ENCODE data around the gene CCK.
"Not testable (repeated sequence)": the region's sequence is repeated elsewhere in the genome, so short reads cannot be mapped to it uniquely, and the experiment has no call there.

Gene CCK

GRCh38 chr3:42292009-42292408 is 26.0 kb upstream of the CCK start:
- H3K9ac ChIP-seq = no peak overlapping the region
- no peaks in the 10 kb centered on the region for H3K36me3 ChIP-seq
- no peaks in the 10 kb centered on the region for H3K27me3 ChIP-seq
- H3K4me1 ChIP-seq = no peaks in the 10 kb centered on the region
- H3K4me2 ChIP-seq = no peak overlapping the region
- no peak overlapping the region for H3K4me3 ChIP-seq
- no peaks in the 10 kb centered on the region for H4K20me1 ChIP-seq
- TF ChIP-seq Cebpa-rat (IDR thresholded peaks at IDR 0.05) = no peak
- H3K27ac ChIP-seq = no peak overlapping the region
- peaks cover under 1 to 21% (median 11%) of the 10 kb centered on the region in 11 experiments; a peak in 18 of 22 replicates for H3K9me3 ChIP-seq (replicated peaks in 1 of 11)

- Histone ChIP-seq H4K20me1 (no peaks in the 10 kb centered on the region), H3K9me3 (replicated peaks in 1 of 11) (peaks cover 3 to 25% (median 13%) of the 10 kb centered on the region in 11 experiments; a peak in 18 of 22 replicates), H3K4me1 (no peaks in the 10 kb centered on the region), H3K4me2 (no peak overlapping the region), H3K27me3 (no peaks in the 10 kb centered on the region), H3K36me3 (no peaks in the 10 kb centered on the region), H3K9ac (no peak overlapping the region), H3K27ac (no peak overlapping the region), H3K4me3 (no peak overlapping the region)
- TF ChIP-seq Cebpa-rat (IDR thresholded peaks at IDR 0.05) = no peak
These were observed 25.2 kb upstream of the CCK start for GRCh38 chr3:42290966-42291714.

- Histone ChIP-seq H3K4me2 (no peak overlapping the region), H3K4me3 (no peak overlapping the region), H3K36me3 (no peaks in the 10 kb centered on the region), H3K4me1 (no peaks in the 10 kb centered on the region), H3K9ac (no peak overlapping the region), H3K27me3 (no peaks in the 10 kb centered on the region), H4K20me1 (no peaks in the 10 kb centered on the region), H3K27ac (no peak overlapping the region), H3K9me3 (replicated peaks in 1 of 11) (peaks cover 3 to 19% (median 13%) of the 10 kb centered on the region in 11 experiments; a peak in 17 of 22 replicates)
- no peak for TF ChIP-seq Cebpa-rat (IDR thresholded peaks at IDR 0.05)
These were observed 23.0 kb upstream of the CCK start for GRCh38 chr3:42289026-42289425.

- Histone ChIP-seq H3K36me3 (no peaks in the 10 kb centered on the region), H3K4me3 (no peak overlapping the region), H3K4me2 (no peak overlapping the region), H3K27me3 (no peaks in the 10 kb centered on the region), H3K9ac (no peak overlapping the region), H4K20me1 (no peaks in the 10 kb centered on the region), H3K4me1 (no peaks in the 10 kb centered on the region), H3K9me3 (replicated peaks in 1 of 11) (peaks cover 3 to 19% (median 13%) of the 10 kb centered on the region in 11 experiments; a peak in 17 of 22 replicates), H3K27ac (no peak overlapping the region)
- no peak for TF ChIP-seq Cebpa-rat (IDR thresholded peaks at IDR 0.05)
These were observed 22.4 kb upstream of the CCK start for GRCh38 chr3:42288385-42288784.

- H3K27me3 ChIP-seq = not testable (repeated sequence)
These were observed 21.4 kb upstream of the CCK start for GRCh38 chr3:42287423-42287822.

GRCh38 chr3:42277676-42278075 is 11.7 kb upstream of the CCK start:
- H3K9me3 ChIP-seq (replicated peaks in 1 of 11) = peaks cover 29 to 38% (median 33%) of the 10 kb centered on the region in 11 experiments
- no peaks in the 10 kb centered on the region for H3K27me3 ChIP-seq
- no peak overlapping the region for H3K27ac ChIP-seq
- H3K36me3 ChIP-seq = no peaks in the 10 kb centered on the region; a peak in 1 of 22 replicates
- no peaks in the 10 kb centered on the region for H4K20me1 ChIP-seq
- no peak overlapping the region for H3K4me2 ChIP-seq
- no peak overlapping the region for H3K4me3 ChIP-seq
- no peak for TF ChIP-seq Cebpa-rat (IDR thresholded peaks at IDR 0.05)
- H3K9ac ChIP-seq = no peak overlapping the region
- 0 out of 20 replicates have a peak, but pooled peaks cover 0 to 8% (median 0%) of the 10 kb centered on the region in 10 experiments for H3K4me1 ChIP-seq

More at GRCh38 chr3:42287423-42287822, 21.4 kb upstream of the CCK start:
- not testable (repeated sequence) for H3K4me2 ChIP-seq, H3K36me3 ChIP-seq, H3K9ac ChIP-seq, H4K20me1 ChIP-seq, H3K4me3 ChIP-seq, H3K4me1 ChIP-seq, H3K27ac ChIP-seq
- peaks cover 3 to 19% (median 13%) of the 10 kb centered on the region in 11 experiments; a peak in 17 of 22 replicates for H3K9me3 ChIP-seq (replicated peaks in 1 of 11)

- no peaks in the 10 kb centered on the region for H4K20me1 ChIP-seq
- H3K9ac ChIP-seq = no peak overlapping the region
- H3K27me3 ChIP-seq = no peaks in the 10 kb centered on the region
- no peak overlapping the region for H3K27ac ChIP-seq
- 0 out of 20 replicates have a peak, but pooled peaks cover 0 to 8% (median 0%) of the 10 kb centered on the region in 10 experiments for H3K4me1 ChIP-seq
- H3K36me3 ChIP-seq = no peaks in the 10 kb centered on the region; a peak in 1 of 22 replicates
- H3K4me2 ChIP-seq = no peak overlapping the region
- H3K9me3 ChIP-seq (replicated peaks in 1 of 11) = peaks cover 34 to 43% (median 41%) of the 10 kb centered on the region in 11 experiments
- no peak overlapping the region for H3K4me3 ChIP-seq
- TF ChIP-seq Cebpa-rat (IDR thresholded peaks at IDR 0.05) = no peak
These were observed 10.5 kb upstream of the CCK start for GRCh38 chr3:42276141-42277132.

GRCh38 chr3:42275217-42275616 is 9.2 kb upstream of the CCK start:
- Histone ChIP-seq H4K20me1 (no peaks in the 10 kb centered on the region), H3K4me1 (0 out of 20 replicates have a peak, but pooled peaks cover 0 to 8% (median 0%) of the 10 kb centered on the region in 10 experiments), H3K4me3 (no peak overlapping the region), H3K4me2 (no peak overlapping the region), H3K27me3 (no peaks in the 10 kb centered on the region), H3K9ac (no peak overlapping the region), H3K9me3 (replicated peaks in 1 of 11) (peaks cover 26 to 43% (median 33%) of the 10 kb centered on the region in 11 experiments), H3K27ac (no peak overlapping the region), H3K36me3 (no peaks in the 10 kb centered on the region; a peak in 1 of 22 replicates)
- no peak for TF ChIP-seq Cebpa-rat (IDR thresholded peaks at IDR 0.05)

GRCh38 chr3:42274266-42274665 is 8.3 kb upstream of the CCK start:
- H3K4me1 ChIP-seq = 0 out of 20 replicates have a peak, but pooled peaks cover 0 to 8% (median 0%) of the 10 kb centered on the region in 10 experiments
- no peak overlapping the region for H3K4me2 ChIP-seq
- H3K9ac ChIP-seq = no peak overlapping the region
- no peak overlapping the region for H3K4me3 ChIP-seq
- no peak overlapping the region for H3K27ac ChIP-seq
- TF ChIP-seq Cebpa-rat (IDR thresholded peaks at IDR 0.05) = no peak
- peaks cover 16 to 33% (median 24%) of the 10 kb centered on the region in 11 experiments for H3K9me3 ChIP-seq (replicated peaks in 1 of 11)
- H4K20me1 ChIP-seq = no peaks in the 10 kb centered on the region
- no peaks in the 10 kb centered on the region for H3K36me3 ChIP-seq
- no peaks in the 10 kb centered on the region for H3K27me3 ChIP-seq

Measured in BLaER1 treated with 17β-estradiol and CSF1 and Interleukin-3, amounts not matched to agents 10 nM and 100 nM (cell line).